IMR-90 (cell line): ENCODE measurements around the gene ZNF835. TPM values are rescaled to one million over a fixed set of nuclear protein-coding genes. Genes with fewer than 3 reads are reported as not detected.

Experiments
- ATAC-seq: fragments of 200-7000 bp; cut with Tn5 transposase; 2 replicates; pipeline ENCODE4 v1.9.1; 2020; ENCODE audit warnings: low read depth, mild to moderate bottlenecking, moderate library complexity
- BruUV-seq: library from RNA; stranded (reverse); fragments of 400-500 nt; replicated peaks from 2 replicates; lab custom pipeline; 2021; lab: Mats Ljungman, UMichigan
- CTCF ChIA-PET: fragments of 300-600 bp; formaldehyde crosslinking; extraction: SDS; loops from one replicate; lab custom pipeline; 2021; ENCODE audit warnings: antibody characterized with exemption; lab: Yijun Ruan, JAX
- POLR2A ChIA-PET: fragments of 300-600 bp; sonication (Branson Sonifier 250); formaldehyde crosslinking; loops from one replicate; lab custom pipeline; 2022; ENCODE audit warnings: antibody characterized with exemption; ENCODE audit not compliant: unreplicated experiment; lab: Charles Lee
- DNase-seq: peaks from one replicate; pipeline ENCODE4 v3.0.0; 2013
- H2AFZ ChIP-seq: replicated peaks from 2 replicates; pipeline ENCODE3; 2013; ENCODE audit warnings: low read length, mild to moderate bottlenecking; ENCODE audit not compliant: poor library complexity
- H2AK5ac ChIP-seq: 2 replicates; pipeline ENCODE4 v1.6.1; 2013; ENCODE audit warnings: low read depth, low read length, inconsistent platforms
- H2AK9ac ChIP-seq: replicated peaks from 2 replicates; pipeline ENCODE3; 2013; ENCODE audit warnings: mild to moderate bottlenecking, low read depth, low read length, moderate library complexity; ENCODE audit not compliant: poor library complexity
- H2BK120ac ChIP-seq: 2 replicates; pipeline ENCODE4 v1.6.1; 2013; ENCODE audit warnings: low read depth, low read length, inconsistent platforms
- H2BK15ac ChIP-seq: 3 replicates; pipeline ENCODE4 v1.6.1; 2013; ENCODE audit warnings: low read depth, low read length, inconsistent platforms
- H2BK20ac ChIP-seq: 2 replicates; pipeline ENCODE4 v1.6.1; 2013; ENCODE audit warnings: low read depth, mild to moderate bottlenecking, inconsistent platforms, low read length, moderate library complexity
- H2BK5ac ChIP-seq: 2 replicates; pipeline ENCODE4 v1.6.1; 2013; ENCODE audit warnings: mild to moderate bottlenecking, low read depth, low read length, inconsistent platforms; ENCODE audit not compliant: poor library complexity, severe bottlenecking
- H3K14ac ChIP-seq: replicated peaks from 2 replicates; pipeline ENCODE4 v1.6.1; 2013; ENCODE audit warnings: low read depth, low read length, inconsistent platforms
- H3K18ac ChIP-seq: 2 replicates; pipeline ENCODE4 v1.6.1; 2013; ENCODE audit warnings: low read depth, low read length, control low read depth
- H3K23ac ChIP-seq: 2 replicates; pipeline ENCODE4 v1.6.1; 2013; ENCODE audit warnings: low read depth, low read length, inconsistent platforms
- H3K27ac ChIP-seq: 2 replicates; pipeline ENCODE4 v1.5.1; 2013; ENCODE audit warnings: mild to moderate bottlenecking, control low read depth, low read length; ENCODE audit not compliant: insufficient read depth
- H3K27me3 ChIP-seq: 2 replicates; pipeline ENCODE4 v1.6.1; 2013; ENCODE audit warnings: low read length; ENCODE audit not compliant: control insufficient read depth, insufficient read depth
- H3K36me3 ChIP-seq: 2 replicates; pipeline ENCODE4 v1.6.1; 2013; ENCODE audit warnings: low read length, mixed read lengths; ENCODE audit not compliant: control insufficient read depth, insufficient read depth
- H3K4ac ChIP-seq: 2 replicates; pipeline ENCODE4 v1.6.1; 2013; ENCODE audit warnings: low read depth, low read length, inconsistent platforms
- H3K4me1 ChIP-seq: 2 replicates; pipeline ENCODE4 v1.6.1; 2013; ENCODE audit warnings: low read length, mixed read lengths; ENCODE audit not compliant: control insufficient read depth, insufficient read depth
- H3K4me2 ChIP-seq: 2 replicates; pipeline ENCODE4 v1.6.1; 2013; ENCODE audit warnings: low read depth, mild to moderate bottlenecking, control low read depth, low read length, moderate library complexity
- H3K4me3 ChIP-seq: 2 replicates; pipeline ENCODE4 v1.5.1; 2013; ENCODE audit warnings: low read depth, mild to moderate bottlenecking, control low read depth, low read length, moderate library complexity; ENCODE audit not compliant: insufficient read depth
- H3K56ac ChIP-seq: 2 replicates; pipeline ENCODE4 v1.6.1; 2013; ENCODE audit warnings: low read length, inconsistent platforms; ENCODE audit not compliant: insufficient read depth; ENCODE audit errors: extremely low read depth
- H3K79me1 ChIP-seq, 2 experiments: 2 replicates each; pipeline ENCODE4 v1.6.1; 2013; ENCODE audit warnings: low read length in 2 of 2, inconsistent platforms in 1 of 2, low read depth in 1 of 2
- H3K9ac ChIP-seq: 2 replicates; pipeline ENCODE4 v1.6.1; 2013; ENCODE audit warnings: low read depth, low read length, control low read depth
- H3K9me1 ChIP-seq: 2 replicates; pipeline ENCODE4 v1.6.1; 2013; ENCODE audit warnings: low read length, inconsistent platforms; ENCODE audit not compliant: insufficient read depth
- H3K9me3 ChIP-seq: 2 replicates; pipeline ENCODE4 v1.6.1; 2013; ENCODE audit warnings: low read length; ENCODE audit not compliant: control insufficient read depth, insufficient read depth
- H4K20me1 ChIP-seq: 2 replicates; pipeline ENCODE4 v1.6.1; 2013; ENCODE audit warnings: low read length, inconsistent platforms; ENCODE audit not compliant: insufficient read depth
- H4K5ac ChIP-seq: 2 replicates; pipeline ENCODE4 v1.6.1; 2013; ENCODE audit warnings: mild to moderate bottlenecking, low read depth, low read length, control low read depth
- H4K8ac ChIP-seq, 2 experiments: 2 replicates each; pipeline ENCODE4 v1.6.1; 2013; ENCODE audit warnings: low read depth in 2 of 2, low read length in 2 of 2, control low read depth in 1 of 2, inconsistent platforms in 1 of 2
- H4K91ac ChIP-seq: 2 replicates; pipeline ENCODE4 v1.6.1; 2013; ENCODE audit warnings: low read depth, low read length, inconsistent platforms; ENCODE audit not compliant: insufficient read depth
- BHLHE40 ChIP-seq: fragments of 150-350 bp; IDR thresholded peaks from 2 replicates; pipeline ENCODE4 v1.6.1; 2016; ENCODE audit warnings: mild to moderate bottlenecking, low read depth, low read length
- CEBPB ChIP-seq: IDR thresholded peaks from 2 replicates; pipeline ENCODE4 v1.6.1; 2012; ENCODE audit warnings: low read depth, low read length, improper control_type of control experiment
- CHD1 ChIP-seq: IDR thresholded peaks from 2 replicates; pipeline ENCODE4 v1.6.1; 2012; ENCODE audit warnings: low read depth, low read length, improper control_type of control experiment
- FOS ChIP-seq: fragments of 150-350 bp; IDR thresholded peaks from 2 replicates; pipeline ENCODE4 v1.6.1; 2016; ENCODE audit warnings: low read depth, low read length
- MAFK ChIP-seq: IDR thresholded peaks from 2 replicates; pipeline ENCODE4 v1.6.1; 2012; ENCODE audit warnings: low read depth, low read length, improper control_type of control experiment
- NFE2L2 ChIP-seq: fragments of 150-350 bp; IDR thresholded peaks from 2 replicates; pipeline ENCODE4 v1.6.1; 2016; ENCODE audit warnings: low read depth, mild to moderate bottlenecking, low read length
- POLR2A ChIP-seq: IDR thresholded peaks from 2 replicates; pipeline ENCODE4 v1.6.1; 2012; ENCODE audit warnings: mild to moderate bottlenecking, low read depth, low read length
- RAD21 ChIP-seq: IDR thresholded peaks from 2 replicates; pipeline ENCODE4 v1.6.1; 2012; ENCODE audit warnings: low read length, improper control_type of control experiment
- RCOR1 ChIP-seq: IDR thresholded peaks from 2 replicates; pipeline ENCODE4 v1.6.1; 2012; ENCODE audit warnings: mild to moderate bottlenecking, low read length, improper control_type of control experiment; ENCODE audit not compliant: insufficient replicate concordance
- SMC3 ChIP-seq: fragments of 150-350 bp; IDR thresholded peaks from 2 replicates; pipeline ENCODE4 v1.6.1; 2016; ENCODE audit warnings: low read depth, mild to moderate bottlenecking, antibody characterized with exemption, low read length, moderate library complexity
- WGBS, 2 experiments: methylation state at CpG; one replicate each; pipeline versions ENCODE4 v1.1.5 to v1.1.7; 2013; ENCODE audit warnings: missing lambda C conversion rate in 2 of 2; ENCODE audit not compliant: insufficient read length in 1 of 2; ENCODE audit errors: extremely low coverage in 2 of 2; 5-methylcytosine and 5-hydroxymethylcytosine counted together
- dilution Hi-C: fragments of 300-500 bp; cut with HindIII; formaldehyde crosslinking; loops from one replicate; pipeline ENCODE4 v1.14.3; 2018; ENCODE audit warnings: low sequenced_read_pairs; ENCODE audit not compliant: unreplicated experiment
- in situ Hi-C: fragments of 300-500 bp; cut with MboI; formaldehyde crosslinking; loops from 3 replicates; pipeline ENCODE4 v1.14.3; 2019; ENCODE audit warnings: low sequenced_read_pairs, inconsistent platforms, mixed read lengths
- intact Hi-C: fragments of 100-400 bp; cut with micrococcal nuclease; formaldehyde crosslinking; loops from 2 replicates; pipeline ENCODE4 v1.10.0; 2022
- polyA plus RNA-seq, 3 experiments: library from polyadenylated mRNA; depleted of rRNA; stranded (reverse); fragments of >200 nt; gene quantifications; 2 replicates each; pipeline ENCODE4 v1.2.3, GENCODE V29; 2012; ENCODE audit warnings: low replicate concordance in 1 of 3
- total RNA-seq: library from RNA; depleted of rRNA; stranded (reverse); fragments of >200 nt; gene quantifications from 2 replicates; pipeline ENCODE4 v1.2.3, GENCODE V29; 2012
- TF ChIP-seq, protein P1 (sequence below): fragments of 150-350 bp; IDR thresholded peaks from 2 replicates; pipeline ENCODE4 v1.6.1; 2016; ENCODE audit warnings: low read depth, mild to moderate bottlenecking, low read length, moderate library complexity, borderline replicate concordance
- TF ChIP-seq, protein P2 (sequence below): conservative IDR thresholded peaks from 2 replicates; pipeline ENCODE4 v1.5.1; 2012; ENCODE audit warnings: mild to moderate bottlenecking, low read depth, low read length, improper control_type of control experiment

The ZNF835 gene
- total and polyA plus RNA-seq, 2 of the 4 experiments (the other 2 are of a cell fraction) = not detected

GRCh38 chr19:56623006-56623405, 48.6 kb downstream of the ZNF835 start:
- Histone ChIP-seq H3K27ac (no peak overlapping the region), H2BK120ac (no peak overlapping the region), H3K23ac (no peak overlapping the region), H4K8ac (no peak overlapping the region), H4K91ac (no peak overlapping the region), H4K20me1 (no peaks in the 10 kb centered on the region), H3K79me1 (peaks cover 5 to 11% of the 10 kb centered on the region in 2 experiments; a peak in 2 of 4 replicates), H3K18ac (no peak overlapping the region), H3K4me2 (no peak overlapping the region), H3K9me3 (peaks cover 73% of the 10 kb centered on the region), H3K36me3 (peaks cover 49% of the 10 kb centered on the region), H4K5ac (no peak overlapping the region), H3K9ac (no peak overlapping the region), H3K56ac (no peak overlapping the region), H2BK15ac (no peak overlapping the region), H2AK5ac (no peak overlapping the region), H3K27me3 (no peaks in the 10 kb centered on the region), H3K4me1 (no peaks in the 10 kb centered on the region), H2AFZ (no peak overlapping the region), H2BK20ac (no peak overlapping the region), H3K14ac (no peak overlapping the region), H2AK9ac (no peak overlapping the region), H2BK5ac (no peak overlapping the region), H3K4ac (no peak overlapping the region), H3K9me1 (no peaks in the 10 kb centered on the region), H3K4me3 (no peak overlapping the region)
- intact Hi-C loops (no loop called here), in situ Hi-C loops (no loop called here), dilution Hi-C loops (no loop called here)
- WGBS, 2 experiments = 80% methylated on average over 1 of the region's 9 CpGs; no CpG with 5 or more reads in 1 of the 2 experiments
- TF ChIP-seq, protein P1, sequence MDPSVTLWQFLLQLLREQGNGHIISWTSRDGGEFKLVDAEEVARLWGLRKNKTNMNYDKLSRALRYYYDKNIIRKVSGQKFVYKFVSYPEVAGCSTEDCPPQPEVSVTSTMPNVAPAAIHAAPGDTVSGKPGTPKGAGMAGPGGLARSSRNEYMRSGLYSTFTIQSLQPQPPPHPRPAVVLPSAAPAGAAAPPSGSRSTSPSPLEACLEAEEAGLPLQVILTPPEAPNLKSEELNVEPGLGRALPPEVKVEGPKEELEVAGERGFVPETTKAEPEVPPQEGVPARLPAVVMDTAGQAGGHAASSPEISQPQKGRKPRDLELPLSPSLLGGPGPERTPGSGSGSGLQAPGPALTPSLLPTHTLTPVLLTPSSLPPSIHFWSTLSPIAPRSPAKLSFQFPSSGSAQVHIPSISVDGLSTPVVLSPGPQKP = no peak
- TF ChIP-seq, protein P2, sequence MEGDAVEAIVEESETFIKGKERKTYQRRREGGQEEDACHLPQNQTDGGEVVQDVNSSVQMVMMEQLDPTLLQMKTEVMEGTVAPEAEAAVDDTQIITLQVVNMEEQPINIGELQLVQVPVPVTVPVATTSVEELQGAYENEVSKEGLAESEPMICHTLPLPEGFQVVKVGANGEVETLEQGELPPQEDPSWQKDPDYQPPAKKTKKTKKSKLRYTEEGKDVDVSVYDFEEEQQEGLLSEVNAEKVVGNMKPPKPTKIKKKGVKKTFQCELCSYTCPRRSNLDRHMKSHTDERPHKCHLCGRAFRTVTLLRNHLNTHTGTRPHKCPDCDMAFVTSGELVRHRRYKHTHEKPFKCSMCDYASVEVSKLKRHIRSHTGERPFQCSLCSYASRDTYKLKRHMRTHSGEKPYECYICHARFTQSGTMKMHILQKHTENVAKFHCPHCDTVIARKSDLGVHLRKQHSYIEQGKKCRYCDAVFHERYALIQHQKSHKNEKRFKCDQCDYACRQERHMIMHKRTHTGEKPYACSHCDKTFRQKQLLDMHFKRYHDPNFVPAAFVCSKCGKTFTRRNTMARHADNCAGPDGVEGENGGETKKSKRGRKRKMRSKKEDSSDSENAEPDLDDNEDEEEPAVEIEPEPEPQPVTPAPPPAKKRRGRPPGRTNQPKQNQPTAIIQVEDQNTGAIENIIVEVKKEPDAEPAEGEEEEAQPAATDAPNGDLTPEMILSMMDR = no peak
- TF ChIP-seq SMC3 (no peak), FOS (no peak), MAFK (no peak), CEBPB (no peak), RCOR1 (no peak), RAD21 (no peak), NFE2L2 (no peak), POLR2A (no peak), CHD1 (no peak), BHLHE40 (no peak)
- CTCF ChIA-PET = no interaction called here
- BruUV-seq = no TSS peak
- DNase-seq (no peak), ATAC-seq (no peak)
- POLR2A ChIA-PET = no interaction called here
